MM.1S (cell line): ENCODE data around the gene IP6K1.

Experiments used
- EZH2 ChIP-seq: fragments of 300-600 bp; sonication (generic); optimal IDR thresholded peaks from 2 replicates; pipeline ENCODE3; 2017; ENCODE audit warnings: low read depth, mild to moderate bottlenecking, antibody characterized with exemption, low read length, mixed read lengths
- EZH2phosphoT487 ChIP-seq: fragments of 300-600 bp; sonication (generic); IDR thresholded peaks from 2 replicates; pipeline ENCODE4 v1.6.1; 2018; ENCODE audit warnings: antibody characterized with exemption, low read length
- TF ChIP-seq, protein P1 (sequence below): fragments of 300-600 bp; sonication (generic); IDR thresholded peaks from 2 replicates; pipeline ENCODE4 v1.5.1; 2016; ENCODE audit warnings: antibody characterized with exemption, low read length, mixed read lengths

DNA sequence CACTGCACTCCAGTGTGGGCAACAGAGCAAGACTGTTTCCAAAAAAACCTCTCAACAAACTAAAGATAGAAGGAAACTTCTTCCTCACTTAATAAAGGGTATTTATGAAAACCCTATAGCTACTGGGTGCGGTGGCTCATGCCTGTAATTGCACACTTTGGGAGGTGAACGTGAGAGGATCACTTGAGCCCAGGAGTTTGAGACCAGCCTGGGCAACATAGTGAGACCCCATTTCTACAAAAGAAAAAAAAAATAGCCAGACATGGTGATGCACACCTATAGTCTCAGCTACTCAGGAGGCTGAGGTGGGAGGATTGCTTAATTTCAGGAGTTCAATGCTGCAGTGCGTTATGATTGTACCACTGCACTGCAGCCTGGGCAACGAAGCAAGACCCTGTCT is 22.4 kb downstream of the IP6K1 start:
- no peak for TF ChIP-seq EZH2
- TF ChIP-seq, protein P1, sequence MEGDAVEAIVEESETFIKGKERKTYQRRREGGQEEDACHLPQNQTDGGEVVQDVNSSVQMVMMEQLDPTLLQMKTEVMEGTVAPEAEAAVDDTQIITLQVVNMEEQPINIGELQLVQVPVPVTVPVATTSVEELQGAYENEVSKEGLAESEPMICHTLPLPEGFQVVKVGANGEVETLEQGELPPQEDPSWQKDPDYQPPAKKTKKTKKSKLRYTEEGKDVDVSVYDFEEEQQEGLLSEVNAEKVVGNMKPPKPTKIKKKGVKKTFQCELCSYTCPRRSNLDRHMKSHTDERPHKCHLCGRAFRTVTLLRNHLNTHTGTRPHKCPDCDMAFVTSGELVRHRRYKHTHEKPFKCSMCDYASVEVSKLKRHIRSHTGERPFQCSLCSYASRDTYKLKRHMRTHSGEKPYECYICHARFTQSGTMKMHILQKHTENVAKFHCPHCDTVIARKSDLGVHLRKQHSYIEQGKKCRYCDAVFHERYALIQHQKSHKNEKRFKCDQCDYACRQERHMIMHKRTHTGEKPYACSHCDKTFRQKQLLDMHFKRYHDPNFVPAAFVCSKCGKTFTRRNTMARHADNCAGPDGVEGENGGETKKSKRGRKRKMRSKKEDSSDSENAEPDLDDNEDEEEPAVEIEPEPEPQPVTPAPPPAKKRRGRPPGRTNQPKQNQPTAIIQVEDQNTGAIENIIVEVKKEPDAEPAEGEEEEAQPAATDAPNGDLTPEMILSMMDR, result no peak
- TF ChIP-seq EZH2phosphoT487, result no peak
